GM18511 (cell line): ENCODE data around the gene EFCAB9.
A peak's percentile ranks its signal among the peaks of the same experiment; 100 is the strongest.

Source experiments
- ATAC-seq: cut with Tn5 transposase; IDR thresholded peaks from one replicate; pipeline ENCODE4 v1.9.1; 2021; ENCODE audit warnings: mild to moderate bottlenecking, moderate library complexity; ENCODE audit not compliant: unreplicated experiment

EFCAB9 gene

GRCh38 chr5:172164769-172165212, 29.2 kb upstream of the EFCAB9 start:
- no peak for ATAC-seq

GRCh38 chr5:172165465-172165864, 28.5 kb upstream of the EFCAB9 start:
- ATAC-seq = peak; percentile 83

- ATAC-seq = no peak
Measured at GRCh38 chr5:172166030-172166826, 27.7 kb upstream of the EFCAB9 start.

GRCh38 chr5:172167895-172168294, 26.1 kb upstream of the EFCAB9 start:
- no peak for ATAC-seq

GRCh38 chr5:172168311-172168710, 25.7 kb upstream of the EFCAB9 start:
- ATAC-seq = no peak

GRCh38 chr5:172169216-172169615, 24.8 kb upstream of the EFCAB9 start:
- no peak for ATAC-seq

GRCh38 chr5:172170251-172170701, 23.7 kb upstream of the EFCAB9 start:
- no peak for ATAC-seq

- ATAC-seq = no peak
Measured at GRCh38 chr5:172171118-172171517, 22.9 kb upstream of the EFCAB9 start.

GRCh38 chr5:172172912-172173563, 20.9 kb upstream of the EFCAB9 start:
- no peak for ATAC-seq

- ATAC-seq = no peak
Measured at GRCh38 chr5:172173564-172174153, 20.3 kb upstream of the EFCAB9 start.

GRCh38 chr5:172175263-172175719, 18.7 kb upstream of the EFCAB9 start:
- peak; percentile 64 for ATAC-seq

- no peak for ATAC-seq
Measured at GRCh38 chr5:172177176-172177575, 16.8 kb upstream of the EFCAB9 start.

- ATAC-seq = no peak
Measured at GRCh38 chr5:172178301-172178987, 15.5 kb upstream of the EFCAB9 start.

- ATAC-seq = peak; percentile 37
Measured at GRCh38 chr5:172178991-172179989, 14.7 kb upstream of the EFCAB9 start.

GRCh38 chr5:172180936-172181335, 13.0 kb upstream of the EFCAB9 start:
- ATAC-seq = no peak

GRCh38 chr5:172182291-172182690, 11.7 kb upstream of the EFCAB9 start:
- no peak for ATAC-seq

- no peak for ATAC-seq
Measured at GRCh38 chr5:172183881-172184280, 10.1 kb upstream of the EFCAB9 start.

- no peak for ATAC-seq
Measured at GRCh38 chr5:172185096-172185461, 8.9 kb upstream of the EFCAB9 start.

GRCh38 chr5:172186114-172186695, 7.8 kb upstream of the EFCAB9 start:
- no peak for ATAC-seq
